Middle frontal gyrus (tissue), 1 donor: ENCODE data around the gene LPCAT2.

ENCODE experiments used
- DNase-seq: peaks from one replicate; pipeline ENCODE4 v3.0.0-alpha.2; 2015; ENCODE audit warnings: low spot score; ENCODE audit errors: extremely low spot score

The LPCAT2 gene

GRCh38 chr16:55542459-55543082, 33.7 kb downstream of the LPCAT2 start:
- DNase-seq, result no peak

GRCh38 chr16:55543472-55543871, 34.6 kb downstream of the LPCAT2 start:
- DNase-seq, result peak; percentile 66

GRCh38 chr16:55552621-55553020, 43.7 kb downstream of the LPCAT2 start:
- DNase-seq, result no peak

DNA sequence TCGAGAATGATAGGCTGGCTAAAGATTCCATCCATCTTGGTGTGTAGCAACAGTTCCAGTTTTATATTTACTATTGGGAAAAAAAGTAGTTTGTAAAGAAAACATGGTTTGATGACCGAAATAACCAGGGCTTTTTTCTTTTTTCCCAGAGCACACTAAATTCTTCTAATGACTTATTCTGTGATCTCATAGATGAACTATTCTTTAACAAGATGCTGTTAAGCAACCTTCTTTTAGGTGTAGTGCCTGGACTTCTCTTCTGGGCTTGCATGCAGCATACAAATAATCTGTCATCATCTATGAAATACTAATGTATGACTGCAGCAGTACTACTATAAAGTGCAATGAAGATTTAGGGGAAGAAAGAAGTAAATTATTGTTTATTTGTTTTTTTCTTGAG, 46.6 kb downstream of the LPCAT2 start:
- DNase-seq, result no peak

DNA sequence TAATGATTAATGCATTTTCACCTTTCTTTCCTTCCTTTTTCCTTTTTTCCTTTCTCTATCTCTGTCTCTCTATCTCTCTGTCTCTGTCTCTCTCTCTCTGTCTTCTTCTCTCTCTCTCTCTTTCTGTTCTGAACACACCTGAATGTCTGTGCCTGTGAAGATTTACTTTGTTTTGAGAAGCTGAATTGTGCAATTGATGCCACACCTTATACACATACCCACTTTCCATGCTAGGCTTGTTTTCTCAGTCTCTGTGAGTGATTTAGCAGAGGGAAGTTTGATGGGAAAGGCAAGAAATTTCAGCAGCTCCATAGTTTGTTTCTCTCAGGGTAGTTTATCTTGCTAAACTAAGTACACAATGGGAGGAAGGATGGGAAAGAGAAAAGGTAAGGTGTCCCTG, 48.3 kb downstream of the LPCAT2 start:
- no peak for DNase-seq

DNA sequence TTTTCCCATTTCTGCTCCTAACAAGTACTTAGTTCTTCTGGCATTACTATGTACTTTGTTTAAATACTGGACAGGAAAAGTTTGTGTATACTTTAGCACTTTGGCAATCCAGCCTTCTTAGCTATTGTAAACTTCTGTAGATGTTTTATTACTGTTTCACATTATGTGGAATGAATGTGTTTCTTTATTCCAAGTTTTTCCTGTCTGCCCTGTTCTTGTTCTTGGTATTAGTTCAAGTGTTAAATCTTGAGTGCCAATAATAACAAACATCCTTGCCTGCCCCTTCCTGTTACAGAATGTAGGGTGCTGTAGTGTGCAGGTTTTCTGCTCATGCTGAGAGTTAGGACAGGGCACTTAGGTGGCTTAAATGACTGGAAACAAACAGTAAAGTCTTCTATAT, 50.4 kb downstream of the LPCAT2 start:
- DNase-seq, result no peak

- no peak for DNase-seq
Observed at GRCh38 chr16:55559933-55560516, 51.2 kb downstream of the LPCAT2 start.

- DNase-seq, result no peak
Observed at GRCh38 chr16:55561319-55561848, 52.5 kb downstream of the LPCAT2 start.

GRCh38 chr16:55562936-55563335, 54.1 kb downstream of the LPCAT2 start:
- DNase-seq, result no peak

- DNase-seq, result no peak
Observed at GRCh38 chr16:55563797-55564196, 54.9 kb downstream of the LPCAT2 start.

- no peak for DNase-seq
Observed at GRCh38 chr16:55565086-55565485, 56.2 kb downstream of the LPCAT2 start.

DNA sequence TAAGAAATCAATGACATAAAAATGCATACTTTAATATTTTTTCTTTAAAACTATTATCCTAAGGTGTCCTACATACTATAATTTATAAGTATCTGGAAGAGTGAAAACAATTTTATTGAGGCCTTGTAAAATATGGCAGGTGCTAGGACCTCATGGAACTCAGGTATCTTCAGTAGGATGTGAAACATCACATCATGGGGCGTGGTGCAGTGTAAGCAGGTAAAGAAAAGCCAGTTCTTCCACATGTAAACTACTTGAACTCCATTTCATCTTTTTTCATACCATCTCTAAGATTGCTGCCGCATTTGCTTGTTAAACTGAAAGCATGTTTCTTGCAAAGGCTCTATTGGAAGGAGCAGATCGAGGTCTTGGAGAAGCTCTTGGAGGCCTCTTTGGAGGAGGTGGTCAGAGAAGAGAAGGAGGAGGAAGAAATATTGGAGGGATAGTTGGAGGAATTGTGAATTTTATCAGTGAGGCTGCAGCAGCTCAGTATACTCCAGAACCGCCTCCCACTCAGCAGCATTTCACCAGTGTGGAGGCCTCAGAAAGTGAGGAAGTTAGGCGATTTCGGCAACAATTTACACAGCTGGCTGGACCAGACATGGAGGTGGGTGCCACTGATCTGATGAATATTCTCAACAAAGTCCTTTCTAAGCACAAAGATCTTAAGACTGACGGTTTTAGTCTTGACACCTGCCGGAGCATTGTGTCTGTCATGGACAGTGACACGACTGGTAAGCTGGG, 57.7 kb downstream of the LPCAT2 start, which contains the start of gene CAPNS2:
TSS of gene CAPNS2 (plus strand) at position 253 of the 744 bp plus-strand sequence. CDS start at position 326, 73 bp downstream.
- no peak for DNase-seq

GRCh38 chr16:55567382-55567781, 58.5 kb downstream of the LPCAT2 start:
- DNase-seq, result no peak

DNA sequence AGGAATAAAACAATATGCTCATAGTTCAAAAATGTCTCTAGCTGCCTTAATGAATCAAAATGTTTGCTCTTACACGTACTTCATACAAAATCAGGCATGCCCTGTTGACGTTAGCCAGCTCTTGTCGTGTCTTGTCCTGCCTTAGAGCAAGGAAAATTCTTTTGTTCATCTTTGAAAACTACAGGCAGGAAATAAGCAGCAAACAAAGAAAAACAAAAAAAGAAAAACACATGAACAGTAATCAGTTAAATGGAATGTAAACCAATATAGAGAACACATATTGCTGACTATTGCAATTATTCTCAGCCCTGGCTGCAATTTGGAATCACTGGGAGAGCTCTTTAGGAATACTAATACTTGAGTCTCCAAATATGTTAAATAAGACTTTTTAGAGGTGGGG, 59.3 kb downstream of the LPCAT2 start:
- no peak for DNase-seq

GRCh38 chr16:55569025-55569424, 60.2 kb downstream of the LPCAT2 start:
- no peak for DNase-seq

DNA sequence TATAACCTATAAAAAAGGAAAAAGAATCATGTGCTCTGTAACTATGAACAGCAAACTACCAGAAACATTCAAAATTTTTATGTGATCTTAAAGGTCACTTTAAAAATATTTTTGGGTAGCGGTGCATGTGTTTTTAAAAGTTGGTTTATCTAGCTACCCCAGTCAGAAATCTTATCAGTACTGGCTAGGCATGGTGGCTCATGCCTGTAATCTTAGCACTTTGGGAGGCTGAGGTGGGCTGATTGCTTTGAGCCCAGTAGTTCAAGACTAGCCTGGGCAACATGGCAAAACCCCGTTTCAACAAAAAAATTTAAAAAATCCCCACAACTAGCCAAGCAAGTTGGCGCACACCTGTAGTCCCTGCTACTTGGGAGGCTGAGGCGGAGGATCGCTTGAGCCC, 61.3 kb downstream of the LPCAT2 start:
- no peak for DNase-seq

DNA sequence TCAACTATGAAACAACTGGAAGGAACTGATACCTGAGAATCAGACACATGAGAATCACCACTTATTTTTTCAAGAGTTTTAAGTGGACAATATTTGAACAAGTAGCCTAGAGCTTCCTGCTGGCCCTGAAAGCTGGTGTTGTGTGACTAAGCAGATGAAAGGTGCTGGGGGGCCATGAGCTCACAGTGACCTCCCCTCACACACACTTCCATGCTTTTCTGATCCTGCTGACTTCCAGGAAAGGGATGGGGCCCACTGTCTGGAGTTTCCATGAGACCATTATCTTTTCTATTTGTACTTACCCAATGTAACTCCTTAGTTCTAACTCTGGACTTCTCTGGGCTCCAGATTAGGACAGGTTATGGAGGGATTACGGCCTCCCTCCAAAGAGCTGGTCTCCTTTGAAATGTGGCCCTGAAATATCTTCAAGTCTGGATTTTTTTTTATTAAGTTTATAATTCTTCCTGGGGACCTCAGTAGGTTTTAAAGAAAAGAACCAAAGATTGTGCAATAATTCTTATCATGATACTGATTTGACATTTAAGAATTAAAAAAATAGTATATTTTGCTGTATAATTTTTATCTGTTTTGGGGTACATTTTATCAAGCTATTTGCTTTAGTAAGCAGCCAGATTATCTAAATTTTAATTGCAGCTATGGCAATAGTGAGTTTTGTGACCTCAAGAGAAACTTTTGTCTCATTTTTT, 62.5 kb downstream of the LPCAT2 start:
- DNase-seq, result no peak

- DNase-seq, result no peak
Observed at GRCh38 chr16:55572439-55572838, 63.6 kb downstream of the LPCAT2 start.

- no peak for DNase-seq
Observed at GRCh38 chr16:55574811-55575210, 65.9 kb downstream of the LPCAT2 start.

DNA sequence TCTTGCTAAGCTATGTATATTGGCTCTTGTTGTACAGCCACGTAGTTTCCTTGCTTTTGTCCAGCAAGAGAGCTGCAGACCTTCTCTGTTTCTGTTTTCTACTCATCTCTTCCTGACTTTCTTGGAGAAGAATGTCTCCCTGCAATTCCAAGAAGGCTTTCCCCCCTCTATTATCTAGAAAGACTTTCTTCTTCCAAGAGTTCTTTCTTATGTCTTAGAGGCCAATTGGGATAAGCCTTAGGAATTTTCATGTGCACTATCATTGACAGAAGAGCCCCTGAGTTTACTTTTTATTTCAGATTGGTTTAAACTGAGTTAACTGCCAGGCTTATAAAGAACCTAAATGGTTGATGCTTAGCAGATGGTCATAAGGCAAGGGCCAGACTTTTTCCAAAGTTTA, 66.6 kb downstream of the LPCAT2 start:
- DNase-seq, result no peak

- DNase-seq, result no peak
Observed at GRCh38 chr16:55576384-55576783, 67.5 kb downstream of the LPCAT2 start.

GRCh38 chr16:55577887-55578286, 69.0 kb downstream of the LPCAT2 start:
- no peak for DNase-seq
